Panc1 (cell line): ENCODE results near the gene UBN2.

Experiments
- POLR2AphosphoS5 ChIP-seq: IDR thresholded peaks from 2 replicates; pipeline ENCODE4 v1.6.1; 2012; ENCODE audit warnings: mild to moderate bottlenecking, low read depth, low read length, moderate library complexity
- REST ChIP-seq, 2 experiments: IDR thresholded peaks; 2 replicates each; pipeline ENCODE4 v1.6.1; 2011 to 2012; ENCODE audit warnings: low read depth in 2 of 2, control low read depth in 1 of 2, low read length in 1 of 2, mild to moderate bottlenecking in 1 of 2, moderate library complexity in 1 of 2; ENCODE audit not compliant: insufficient read depth in 1 of 2
- SIN3A ChIP-seq: IDR thresholded peaks from 2 replicates; pipeline ENCODE4 v1.6.1; 2012; ENCODE audit warnings: low read depth, mild to moderate bottlenecking, low read length, moderate library complexity, borderline replicate concordance; ENCODE audit not compliant: insufficient read depth
- TCF7L2 ChIP-seq: IDR thresholded peaks from 2 replicates; pipeline ENCODE4 v1.6.1; 2011; ENCODE audit warnings: mild to moderate bottlenecking, low read depth, low read length, inconsistent platforms
- TF ChIP-seq, protein P1 (sequence below): fragments of 450-650 bp; IDR thresholded peaks from 2 replicates; pipeline ENCODE4 v1.5.1; 2017; ENCODE audit warnings: mild to moderate bottlenecking

- TF ChIP-seq, protein P1, sequence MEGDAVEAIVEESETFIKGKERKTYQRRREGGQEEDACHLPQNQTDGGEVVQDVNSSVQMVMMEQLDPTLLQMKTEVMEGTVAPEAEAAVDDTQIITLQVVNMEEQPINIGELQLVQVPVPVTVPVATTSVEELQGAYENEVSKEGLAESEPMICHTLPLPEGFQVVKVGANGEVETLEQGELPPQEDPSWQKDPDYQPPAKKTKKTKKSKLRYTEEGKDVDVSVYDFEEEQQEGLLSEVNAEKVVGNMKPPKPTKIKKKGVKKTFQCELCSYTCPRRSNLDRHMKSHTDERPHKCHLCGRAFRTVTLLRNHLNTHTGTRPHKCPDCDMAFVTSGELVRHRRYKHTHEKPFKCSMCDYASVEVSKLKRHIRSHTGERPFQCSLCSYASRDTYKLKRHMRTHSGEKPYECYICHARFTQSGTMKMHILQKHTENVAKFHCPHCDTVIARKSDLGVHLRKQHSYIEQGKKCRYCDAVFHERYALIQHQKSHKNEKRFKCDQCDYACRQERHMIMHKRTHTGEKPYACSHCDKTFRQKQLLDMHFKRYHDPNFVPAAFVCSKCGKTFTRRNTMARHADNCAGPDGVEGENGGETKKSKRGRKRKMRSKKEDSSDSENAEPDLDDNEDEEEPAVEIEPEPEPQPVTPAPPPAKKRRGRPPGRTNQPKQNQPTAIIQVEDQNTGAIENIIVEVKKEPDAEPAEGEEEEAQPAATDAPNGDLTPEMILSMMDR = no peak
- TF ChIP-seq POLR2AphosphoS5 (peak; percentile 90), REST (IDR thresholded peaks at IDR 0.05; ENCODE audit: insufficient read depth in 1 of 2, low read depth in 2 of 2, low read length in 1 of 2) (no peak), SIN3A (peak; percentile 98), TCF7L2 (peak; percentile 55; the same call in 1 of the 2 replicates)
These were observed at the start of gene UBN2 for GRCh38 chr7:139230774-139231512.
